GM18909 (cell line): ENCODE data around the gene ALDH2.
"Not testable (repeated sequence)": the region's sequence is repeated elsewhere in the genome, so short reads cannot be mapped to it uniquely, and the experiment has no call there.

Experiments used
- ATAC-seq: cut with Tn5 transposase; IDR thresholded peaks from one replicate; pipeline ENCODE4 v1.9.1; 2021; ENCODE audit warnings: mild to moderate bottlenecking; ENCODE audit not compliant: unreplicated experiment, poor library complexity

ALDH2 gene

GRCh38 chr12:111783046-111783445 lies 16.3 kb downstream of the ALDH2 start:
- ATAC-seq: no peak

GRCh38 chr12:111784953-111785352 lies 18.2 kb downstream of the ALDH2 start:
- ATAC-seq: no peak

DNA sequence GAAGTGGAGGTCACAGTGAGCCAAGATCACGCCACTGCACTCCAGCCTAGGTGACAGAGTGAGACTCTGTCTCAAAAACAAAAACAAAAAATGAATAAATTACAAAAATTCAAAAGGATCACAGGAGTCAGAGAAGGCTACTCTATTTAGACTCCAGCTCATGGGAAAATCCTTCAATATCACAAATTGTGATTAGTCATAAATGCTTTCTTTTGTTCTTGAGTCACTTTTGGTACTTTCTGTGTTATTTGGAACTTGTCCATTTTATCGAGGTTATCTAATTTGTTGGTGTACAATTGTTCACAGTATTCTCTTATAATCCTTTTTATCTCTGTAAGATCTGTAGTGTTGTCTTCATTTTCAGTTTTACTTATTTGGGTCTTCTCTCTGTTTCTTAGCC lies 18.9 kb downstream of the ALDH2 start:
- ATAC-seq: no peak

DNA sequence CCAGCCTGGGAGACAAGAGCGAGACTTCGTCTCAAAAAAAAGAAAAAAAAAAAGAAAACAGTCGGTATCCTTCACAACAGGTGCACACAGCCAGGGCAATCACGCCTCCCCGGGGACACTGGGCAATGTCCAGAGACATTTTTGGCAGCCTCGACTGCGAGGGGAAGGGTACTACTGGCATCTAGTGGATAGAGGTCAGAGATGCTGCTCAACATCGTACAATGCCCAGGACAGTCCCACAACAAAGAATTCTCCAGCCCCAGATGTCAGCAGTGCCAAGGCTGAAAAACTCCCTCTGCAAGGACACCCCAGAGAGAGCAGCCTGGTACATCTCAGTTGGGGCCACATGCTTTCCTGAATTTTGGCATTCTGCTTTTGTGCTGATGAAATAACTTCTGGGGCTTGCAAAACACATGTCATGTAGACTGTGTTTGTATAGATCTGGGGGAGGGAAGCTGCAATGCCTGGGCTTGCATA lies 21.5 kb downstream of the ALDH2 start:
- ATAC-seq: no peak

GRCh38 chr12:111789779-111790178 lies 23.0 kb downstream of the ALDH2 start:
- no peak for ATAC-seq

DNA sequence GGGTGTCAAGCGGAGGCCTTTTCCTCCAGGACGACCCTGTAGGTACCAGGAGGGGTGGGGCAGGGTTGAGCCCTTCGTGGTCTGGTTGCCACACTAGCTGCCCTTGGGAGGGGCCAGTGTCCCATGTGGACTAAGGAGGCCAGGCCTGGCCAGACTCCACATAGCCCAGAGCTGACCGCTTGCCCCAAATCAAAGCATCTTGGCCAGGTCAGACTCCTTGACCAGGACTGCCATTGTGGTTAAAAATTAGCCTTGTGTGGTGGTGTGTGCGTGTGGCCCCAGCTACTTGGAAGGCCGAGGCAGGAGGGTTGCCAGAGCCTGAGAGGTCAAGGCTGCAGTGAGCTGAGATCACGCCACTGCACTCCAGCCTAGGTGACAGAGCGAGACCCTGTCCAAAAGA lies 24.8 kb downstream of the ALDH2 start:
- ATAC-seq: no peak

DNA sequence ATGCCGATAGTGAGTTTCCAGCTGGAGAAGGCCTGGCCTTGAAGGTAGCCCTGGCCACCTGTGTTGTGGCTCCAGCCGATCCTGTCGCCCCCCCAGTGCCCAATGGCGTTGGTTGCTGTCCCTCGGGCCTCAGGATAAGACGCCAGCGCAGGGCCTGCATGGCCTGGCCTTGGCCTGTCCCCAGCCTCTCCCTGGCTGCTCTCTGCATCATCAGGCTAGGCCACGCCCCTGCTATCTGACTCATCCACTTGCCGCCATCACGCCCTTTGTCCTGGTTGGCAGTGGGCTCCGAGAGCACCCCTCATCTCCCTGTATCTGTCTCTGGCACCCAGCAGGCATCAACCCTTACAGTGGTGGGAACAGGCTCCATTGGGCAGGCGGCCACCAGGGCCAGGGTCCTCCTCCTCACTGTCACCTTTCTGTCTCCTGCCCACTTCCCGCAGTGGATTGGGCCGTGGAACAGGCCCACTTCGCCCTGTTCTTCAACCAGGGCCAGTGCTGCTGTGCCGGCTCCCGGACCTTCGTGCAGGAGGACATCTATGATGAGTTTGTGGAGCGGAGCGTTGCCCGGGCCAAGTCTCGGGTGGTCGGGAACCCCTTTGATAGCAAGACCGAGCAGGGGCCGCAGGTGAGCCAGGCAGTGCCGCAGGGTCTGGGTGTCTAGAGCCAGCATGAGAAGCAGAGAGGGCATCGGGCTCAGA lies 25.6 kb downstream of the ALDH2 start:
- no peak for ATAC-seq

GRCh38 chr12:111792856-111793235 lies 26.1 kb downstream of the ALDH2 start:
- no peak for ATAC-seq

- no peak for ATAC-seq
These were observed 31.4 kb downstream of the ALDH2 start for GRCh38 chr12:111798182-111798581.

GRCh38 chr12:111799758-111800157 lies 33.0 kb downstream of the ALDH2 start:
- ATAC-seq: no peak

DNA sequence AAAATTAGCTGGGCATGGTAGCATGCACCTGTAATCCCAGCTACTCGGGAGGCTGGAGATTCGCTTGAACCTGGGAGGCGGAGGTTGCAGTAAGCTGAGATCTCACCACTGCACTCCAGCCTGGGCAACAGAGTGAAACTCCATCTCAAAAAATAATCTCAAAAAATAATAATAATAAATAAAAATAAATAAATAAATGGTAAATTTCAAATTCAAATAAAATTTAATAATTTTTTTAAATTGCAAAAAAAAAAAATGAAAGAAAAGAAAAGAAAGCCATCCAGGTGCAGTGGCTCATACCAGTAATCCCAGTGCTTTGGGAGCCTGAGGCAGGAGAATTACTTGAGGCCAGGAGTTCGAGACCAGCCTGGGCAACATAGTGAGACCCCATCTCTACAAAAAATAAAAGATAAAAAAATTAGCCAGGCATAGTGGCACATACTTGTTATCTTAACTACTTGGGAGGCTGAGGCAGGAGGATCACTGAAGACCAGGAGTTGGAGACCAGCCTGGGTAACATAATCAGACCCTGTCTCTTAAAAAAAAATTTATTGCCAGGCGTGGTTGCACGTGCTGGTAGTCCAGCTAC lies 36.4 kb downstream of the ALDH2 start:
- ATAC-seq: no peak

DNA sequence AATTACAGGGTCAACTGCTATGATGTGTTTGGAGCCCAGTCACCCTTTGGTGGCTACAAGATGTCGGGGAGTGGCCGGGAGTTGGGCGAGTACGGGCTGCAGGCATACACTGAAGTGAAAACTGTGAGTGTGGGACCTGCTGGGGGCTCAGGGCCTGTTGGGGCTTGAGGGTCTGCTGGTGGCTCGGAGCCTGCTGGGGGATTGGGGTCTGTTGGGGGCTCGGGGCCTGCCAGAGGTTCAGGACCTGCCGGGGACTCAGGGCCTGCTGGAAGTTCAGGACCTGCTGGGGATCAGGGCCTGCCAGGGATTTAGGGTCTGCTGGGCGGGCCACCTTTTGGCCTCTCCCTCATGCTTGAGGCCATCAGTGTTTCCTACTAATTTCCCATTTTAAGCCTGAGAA lies 37.1 kb downstream of the ALDH2 start:
- no peak for ATAC-seq

DNA sequence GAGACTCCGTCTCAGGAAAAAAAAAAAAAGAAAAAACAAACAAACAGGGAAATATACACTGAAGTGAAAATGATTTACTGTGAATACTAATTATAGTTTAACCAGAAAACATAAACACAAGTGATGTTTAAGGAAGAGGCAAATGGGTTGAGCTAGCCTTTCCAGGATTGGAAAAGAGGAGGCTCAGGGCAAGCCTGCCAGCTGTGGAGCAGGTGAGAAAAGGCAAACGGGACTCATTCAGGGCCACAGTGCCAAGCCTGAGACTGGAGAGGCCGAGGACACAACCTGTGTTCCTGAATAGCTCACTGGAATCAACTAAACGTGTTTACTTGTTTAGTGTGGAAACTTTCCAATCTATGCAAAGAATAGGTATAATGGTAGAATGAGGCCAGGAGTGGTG lies 39.6 kb downstream of the ALDH2 start:
- no peak for ATAC-seq

DNA sequence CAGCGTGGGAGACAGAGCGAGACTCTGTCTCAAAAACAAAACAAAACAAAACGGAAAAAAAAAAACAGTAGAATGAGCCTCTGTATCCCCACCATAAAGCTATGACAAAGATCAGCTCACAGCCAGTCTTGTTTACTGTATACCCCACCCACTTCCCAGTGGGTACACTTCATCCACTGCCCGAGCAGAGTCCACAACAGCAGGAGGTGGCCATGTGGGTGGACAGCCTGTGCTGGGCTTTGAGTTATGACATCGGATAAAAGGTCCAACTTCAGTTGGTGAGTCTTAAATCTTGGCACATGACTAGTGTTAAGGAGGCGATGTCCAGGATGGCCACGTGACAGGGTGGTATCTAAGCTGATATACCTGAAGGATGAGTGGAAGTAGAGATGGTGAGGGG lies 40.5 kb downstream of the ALDH2 start:
- ATAC-seq: no peak

- ATAC-seq: no peak
These were observed 46.4 kb downstream of the ALDH2 start for GRCh38 chr12:111812881-111813741.

- ATAC-seq: no peak
These were observed 49.4 kb downstream of the ALDH2 start for GRCh38 chr12:111816065-111816615.

DNA sequence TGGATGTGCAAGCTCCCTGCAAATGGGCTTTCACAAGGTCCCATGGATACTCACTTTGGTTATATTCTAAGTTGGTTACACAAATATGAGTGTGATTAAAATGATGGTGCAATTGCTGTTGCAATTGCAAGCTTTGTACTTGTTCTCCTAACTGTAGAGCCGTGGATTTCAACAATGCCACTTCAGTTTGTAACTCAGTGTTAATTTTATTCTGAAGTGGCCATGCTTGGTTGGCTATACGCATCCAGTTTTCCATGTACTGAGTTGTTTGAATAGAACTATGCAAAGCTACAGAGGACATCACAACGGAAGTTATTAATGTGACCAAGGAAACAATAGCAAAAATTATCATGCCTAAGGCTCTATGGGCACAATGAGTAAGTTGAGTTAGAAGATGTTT lies 50.2 kb downstream of the ALDH2 start:
- not testable (repeated sequence) for ATAC-seq

DNA sequence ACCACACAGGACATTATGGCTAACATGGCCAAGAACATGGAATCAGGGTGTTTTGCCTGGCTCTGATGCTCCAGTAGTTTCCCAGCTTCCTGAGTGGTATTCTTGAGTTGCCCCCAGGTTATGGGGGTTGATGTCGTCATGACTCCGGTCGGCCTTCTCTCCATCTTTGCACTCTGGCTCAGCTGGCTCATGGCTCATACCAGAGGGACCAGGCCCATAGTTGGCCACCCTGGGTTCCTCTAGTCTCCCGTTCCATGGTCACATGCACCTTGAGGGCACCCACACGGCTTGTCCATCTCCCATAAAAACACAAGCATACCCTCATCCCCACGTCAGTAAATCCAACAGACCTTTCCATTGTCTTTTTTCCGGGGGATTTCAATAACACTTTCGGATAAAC lies 51.6 kb downstream of the ALDH2 start:
- no peak for ATAC-seq

DNA sequence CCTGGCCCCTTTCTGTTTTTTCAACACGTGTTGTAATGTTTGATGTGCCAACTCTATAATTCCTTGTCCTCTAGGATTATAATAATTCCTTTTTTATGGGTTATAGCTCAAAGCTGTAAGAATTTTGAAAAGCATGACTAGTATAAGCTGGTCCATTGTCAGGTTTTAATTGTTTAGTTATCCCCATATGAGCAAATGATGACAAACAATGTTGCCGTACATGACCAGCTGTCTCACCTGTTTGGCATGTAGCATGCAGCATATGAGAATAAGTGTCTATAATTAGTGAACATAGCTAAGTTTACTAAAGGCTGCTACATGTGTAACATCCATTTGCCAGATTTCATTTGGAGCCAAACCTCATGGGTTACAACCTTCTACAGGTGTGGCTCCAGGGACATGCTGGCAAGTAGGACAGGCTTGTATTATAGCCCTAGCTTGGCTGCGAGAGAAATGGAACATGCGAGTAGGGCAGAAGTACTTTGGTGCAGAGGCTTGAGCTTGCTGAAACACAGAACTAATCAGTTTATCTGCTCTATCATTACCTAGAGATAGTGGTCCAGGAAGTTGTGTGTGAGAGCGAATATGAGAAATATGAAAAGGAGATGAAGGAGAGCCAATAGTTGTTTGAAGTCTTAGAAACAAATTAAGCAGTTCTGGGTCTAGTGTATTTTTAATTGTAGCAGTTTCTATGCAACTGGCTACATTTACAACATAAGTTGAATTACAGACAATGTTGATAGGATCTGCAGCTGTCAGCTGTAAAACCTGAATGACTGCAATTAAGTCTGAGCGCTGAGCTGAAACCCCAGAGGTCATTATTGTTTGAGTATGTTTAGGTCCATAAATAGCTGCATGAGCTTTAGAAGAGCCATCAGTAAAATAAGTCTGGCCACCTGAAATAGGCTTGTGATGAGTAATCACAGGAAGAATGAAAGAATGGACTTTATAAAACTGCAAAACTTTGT lies 52.7 kb downstream of the ALDH2 start:
- ATAC-seq: no peak

DNA sequence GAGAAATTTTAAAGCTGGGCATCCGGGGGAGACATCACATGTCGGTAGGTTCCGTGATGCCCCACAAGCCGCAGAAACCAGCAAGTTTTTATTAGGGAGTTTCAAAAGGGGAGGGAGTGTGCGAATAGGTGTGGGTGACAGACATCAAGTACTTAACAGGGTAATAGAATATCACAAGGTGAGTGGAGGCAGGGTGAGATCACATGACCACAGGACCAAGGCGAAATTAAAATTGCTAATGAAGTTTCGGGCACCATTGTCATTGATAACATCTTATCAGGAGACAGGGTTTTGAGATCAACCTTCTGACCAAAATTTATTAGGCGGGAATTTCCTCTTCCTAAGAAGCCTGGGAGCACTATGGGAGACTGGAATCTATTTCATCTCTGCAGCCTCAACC lies 54.1 kb downstream of the ALDH2 start:
- ATAC-seq: not testable (repeated sequence)
